WTC11 (cell line): ENCODE measurements around the gene GNPDA1.

Source experiments
- CTCF ChIP-seq: fragments of 200-600 bp; IDR thresholded peaks from 2 replicates; pipeline ENCODE4 v1.8.0; 2022; ENCODE audit warnings: antibody characterized with exemption
- IRF2 ChIP-seq: sonication (generic); formaldehyde crosslinking; IDR thresholded peaks from 2 replicates; pipeline ENCODE4 v1.8.0; 2022; ENCODE audit warnings: low read depth, missing genetic modification reagents, borderline replicate concordance
- MAX ChIP-seq: sonication (generic); formaldehyde crosslinking; IDR thresholded peaks from 2 replicates; pipeline ENCODE4 v1.8.0; 2022; ENCODE audit warnings: mild to moderate bottlenecking, missing genetic modification reagents
- USF1 ChIP-seq: sonication (generic); formaldehyde crosslinking; IDR thresholded peaks from 2 replicates; pipeline ENCODE4 v1.8.0; 2022; ENCODE audit warnings: mild to moderate bottlenecking, missing genetic modification reagents
- ZNF512 ChIP-seq: sonication (generic); formaldehyde crosslinking; IDR thresholded peaks from 2 replicates; pipeline ENCODE4 v1.8.1; 2022; ENCODE audit warnings: missing genetic modification reagents, borderline replicate concordance

GRCh38 chr5:142003266-142003800 lies 9.5 kb downstream of the GNPDA1 start:
- TF ChIP-seq USF1 (CRISPR knock-in tag) (no peak), IRF2 (no peak), CTCF (no peak), ZNF512 (no peak), MAX (no peak)
